ENCODE measurements around the gene CTNNAL1.

- TF ChIP-seq CTCF (IDR thresholded peaks at IDR 0.05) (no peak), POLR2AphosphoS5 (IDR thresholded peaks at IDR 0.05) (no peak), POLR2A (IDR thresholded peaks at IDR 0.05) (no peak)
These were observed 92.1 kb downstream of the CTNNAL1 start for GRCh38 chr9:108921200-108921599.

All from stomach (tissue), 4 donors.